ENCODE measurements around the gene TEX35.

Gene TEX35

DNA sequence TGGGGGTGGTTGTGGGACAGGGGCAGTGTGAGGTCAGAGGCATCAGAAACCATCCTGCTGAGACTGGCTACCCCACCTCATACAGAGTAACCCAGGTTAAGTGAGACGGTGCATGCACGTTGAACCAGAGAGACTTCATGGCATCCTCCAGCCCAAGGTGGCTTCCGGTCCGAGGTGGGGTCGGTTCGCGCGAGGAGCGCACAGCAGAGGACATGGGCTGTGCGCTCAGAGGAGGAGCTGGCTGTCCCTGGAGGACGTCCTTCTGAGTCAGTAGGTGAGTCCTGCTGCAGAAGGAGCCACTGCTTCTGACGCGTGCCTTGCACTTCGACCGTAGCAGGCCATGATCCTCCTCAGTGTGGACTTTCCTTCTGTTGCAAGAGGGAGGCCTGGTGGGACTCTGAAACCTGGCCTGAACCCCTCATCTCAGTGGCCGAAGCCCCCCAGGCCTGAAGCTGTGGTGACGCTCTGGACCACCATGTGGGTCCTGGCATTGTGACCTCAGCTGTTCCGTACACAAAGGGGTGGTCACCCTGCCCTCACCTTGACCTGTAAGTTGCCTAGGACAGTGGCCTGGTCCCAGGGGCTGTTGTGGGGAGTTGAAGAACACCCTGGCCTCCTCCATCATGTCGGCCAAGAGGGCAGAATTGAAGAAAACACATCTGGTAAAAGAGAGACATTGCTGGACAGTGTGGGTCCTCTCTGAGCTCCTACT is at the start of gene TEX35:
TSS of gene TEX35 (plus strand) at position 544 of the 712 bp plus-strand sequence. CDS start at position 624, 80 bp downstream.
- no peak for DNase-seq (ENCODE audit: low read depth in 2 of 2)

DNA sequence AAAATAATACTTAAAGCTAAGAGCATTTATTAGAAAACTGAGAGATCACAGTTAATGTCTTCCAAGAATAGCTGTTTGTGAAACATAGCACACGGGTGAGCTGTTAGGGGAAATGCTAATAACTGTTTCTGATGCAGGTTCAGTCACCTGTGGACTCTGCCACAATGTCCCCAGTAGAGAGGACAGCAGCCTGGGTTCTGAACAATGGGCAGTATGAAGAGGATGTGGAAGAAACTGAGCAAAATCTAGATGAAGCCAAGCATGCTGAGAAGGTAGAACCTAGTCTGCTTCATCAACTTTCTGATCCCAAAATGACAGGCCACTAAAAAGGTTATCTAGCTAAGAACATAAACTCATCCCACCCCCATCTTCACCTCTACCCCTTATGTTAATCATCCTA is 48.8 kb upstream of the TEX35 start:
- DNase-seq (ENCODE audit: low read depth in 2 of 2): no peak

DNA sequence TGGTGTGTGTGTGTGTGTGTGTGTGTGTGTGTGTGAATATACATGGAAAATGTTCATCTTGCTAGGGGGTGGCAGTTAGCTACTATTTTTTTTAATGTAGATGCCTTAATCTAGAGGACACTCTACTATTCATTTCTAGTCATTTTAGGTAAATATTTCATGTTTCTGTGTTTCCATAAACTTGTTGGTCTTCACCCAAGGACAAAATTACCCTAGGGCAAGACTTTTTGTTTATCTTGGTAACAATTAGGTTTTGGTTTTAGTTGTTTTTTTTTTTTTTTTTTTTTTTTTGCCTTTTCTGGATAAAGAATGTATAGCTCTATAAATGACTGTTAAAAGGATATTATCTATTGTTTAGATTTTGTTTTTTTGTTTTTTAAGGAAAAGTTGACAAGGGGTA is 48.3 kb upstream of the TEX35 start:
- no peak for DNase-seq (ENCODE audit: low read depth in 2 of 2)

GRCh38 chr1:178465011-178465410 is 47.9 kb upstream of the TEX35 start:
- no peak for DNase-seq (ENCODE audit: low read depth in 2 of 2)

GRCh38 chr1:178467837-178468236 is 45.1 kb upstream of the TEX35 start:
- no peak for DNase-seq (ENCODE audit: low read depth in 2 of 2)

- DNase-seq (ENCODE audit: low read depth in 2 of 2): no peak
Measured at GRCh38 chr1:178470411-178470960, 42.4 kb upstream of the TEX35 start.

- DNase-seq (ENCODE audit: low read depth in 2 of 2): no peak
Measured at GRCh38 chr1:178472531-178472930, 40.4 kb upstream of the TEX35 start.

GRCh38 chr1:178477373-178477772 is 35.5 kb upstream of the TEX35 start:
- no peak for DNase-seq (ENCODE audit: low read depth in 2 of 2)

- no peak for DNase-seq (ENCODE audit: low read depth in 2 of 2)
Measured at GRCh38 chr1:178477841-178478240, 35.1 kb upstream of the TEX35 start.

DNA sequence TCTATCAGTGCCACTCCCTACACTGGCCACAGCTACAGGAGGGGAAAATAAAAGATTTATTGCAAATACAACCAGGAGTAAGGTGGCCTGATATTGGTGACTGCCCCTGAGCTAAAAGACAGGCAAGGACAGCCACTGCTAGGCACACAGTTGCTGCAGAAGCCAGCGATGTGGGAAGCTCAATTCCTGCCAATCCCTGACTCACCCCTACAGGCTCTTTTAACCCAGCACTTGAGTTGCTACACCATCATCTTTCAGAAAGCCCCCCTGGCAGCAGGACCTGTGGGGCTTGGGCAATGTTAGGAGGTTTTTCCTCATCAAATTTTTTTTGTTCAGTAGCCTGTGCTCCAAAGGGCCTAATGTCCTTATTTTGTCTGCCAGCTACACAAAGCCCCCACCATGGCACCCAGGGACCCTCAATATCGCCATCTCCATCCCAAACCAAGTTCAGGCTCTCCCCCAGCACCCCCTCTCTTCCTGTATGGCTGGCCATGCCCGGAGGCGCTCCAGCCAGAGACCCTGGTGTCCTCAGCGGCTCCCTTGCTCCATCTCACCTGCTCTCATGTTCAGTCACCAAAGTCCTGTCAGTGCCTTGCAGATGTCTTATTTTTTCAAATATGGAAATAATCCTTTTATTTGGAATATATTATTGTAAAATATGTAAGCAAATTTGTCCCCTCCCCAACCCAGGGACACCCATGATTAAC is 29.5 kb upstream of the TEX35 start:
- DNase-seq (ENCODE audit: low read depth in 2 of 2): no peak

- DNase-seq (ENCODE audit: low read depth in 2 of 2): no peak
Measured at GRCh38 chr1:178484698-178485225, 28.1 kb upstream of the TEX35 start.

DNA sequence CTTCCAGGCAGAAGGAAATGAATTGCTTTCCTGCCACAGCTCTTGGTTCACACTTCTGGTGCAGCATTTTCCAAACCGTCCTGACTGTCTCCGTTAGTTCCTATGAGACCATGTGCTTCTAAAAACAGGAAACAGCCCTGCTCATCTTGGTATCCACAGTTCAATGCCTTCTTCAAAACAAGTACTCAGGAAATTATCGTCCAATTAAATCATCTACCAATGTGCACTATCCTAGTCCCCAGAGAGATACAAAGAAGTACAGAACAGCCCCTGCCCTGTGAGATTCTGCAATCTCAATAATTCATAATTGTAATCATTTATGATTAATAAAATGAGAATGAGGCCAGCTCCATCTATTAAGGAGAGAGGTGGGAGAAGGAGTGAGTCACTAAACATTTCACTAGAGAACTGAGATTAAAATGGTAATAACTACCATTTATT is 27.3 kb upstream of the TEX35 start:
- DNase-seq (ENCODE audit: low read depth in 2 of 2): no peak

GRCh38 chr1:178486100-178487069 is 26.5 kb upstream of the TEX35 start:
- no peak for DNase-seq (ENCODE audit: low read depth in 2 of 2)

GRCh38 chr1:178487070-178487615 is 25.8 kb upstream of the TEX35 start:
- DNase-seq (ENCODE audit: low read depth in 2 of 2): no peak

DNA sequence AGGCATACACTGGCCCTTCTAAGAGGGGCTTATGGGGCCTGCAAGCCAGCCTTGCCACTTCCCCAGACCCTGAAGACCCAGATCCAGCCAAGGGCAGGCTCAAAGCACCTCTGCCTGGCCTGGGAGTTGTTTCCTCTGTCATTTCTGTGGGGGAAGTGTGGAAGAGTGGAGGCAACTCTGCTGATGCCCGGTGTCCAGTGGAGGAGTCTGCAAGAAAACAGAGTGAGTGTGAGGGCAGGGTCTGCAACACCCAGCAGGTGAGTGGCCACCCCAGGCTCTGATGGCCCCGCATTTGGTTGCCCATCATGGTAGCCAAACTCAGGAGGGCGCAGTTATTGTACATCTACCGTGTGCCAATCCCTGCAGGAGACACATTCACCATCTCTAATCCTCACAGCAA is 24.5 kb upstream of the TEX35 start:
- DNase-seq (ENCODE audit: low read depth in 2 of 2): no peak

GRCh38 chr1:178489399-178489798 is 23.5 kb upstream of the TEX35 start:
- DNase-seq (ENCODE audit: low read depth in 2 of 2): no peak

DNA sequence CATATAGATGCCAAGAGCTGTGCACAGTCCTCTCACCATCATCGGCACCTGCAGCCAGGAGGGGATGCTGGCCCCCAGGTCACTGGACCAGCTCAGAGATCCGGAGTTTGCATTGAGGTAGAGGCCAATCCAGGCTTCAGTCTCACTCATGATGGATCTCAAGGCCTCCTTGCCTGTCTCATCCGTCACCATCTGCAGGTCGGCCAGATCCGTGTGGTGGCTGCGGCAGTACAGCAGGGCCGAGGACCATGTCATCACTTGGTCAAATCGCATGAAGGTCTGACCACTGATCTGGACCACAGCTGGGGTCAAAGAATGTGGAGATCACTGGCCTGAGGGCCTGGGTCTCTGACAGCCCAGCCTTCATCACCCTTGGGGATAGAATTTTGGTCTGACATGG is 22.8 kb upstream of the TEX35 start:
- no peak for DNase-seq (ENCODE audit: low read depth in 2 of 2)

DNA sequence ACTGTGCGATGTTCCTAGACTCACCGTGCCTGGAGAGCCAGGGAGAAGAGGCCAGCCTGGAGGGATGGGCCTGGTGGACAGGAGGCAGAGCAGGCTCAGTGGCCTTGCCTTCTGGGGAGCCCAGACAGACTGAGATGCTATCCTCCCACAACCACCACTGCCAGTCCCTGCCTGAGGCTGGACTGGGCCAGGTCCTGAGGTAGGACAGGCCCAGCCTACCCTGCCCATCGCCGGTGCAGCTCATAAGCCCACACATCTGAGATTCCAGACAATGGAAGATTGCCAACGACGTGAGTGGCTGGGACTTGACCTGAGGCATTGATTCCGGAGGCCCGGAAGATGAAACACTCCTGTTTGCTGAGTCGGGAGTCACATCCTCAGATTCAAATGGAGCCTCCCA is 21.9 kb upstream of the TEX35 start:
- no peak for DNase-seq (ENCODE audit: low read depth in 2 of 2)

GRCh38 chr1:178491721-178492120 is 21.2 kb upstream of the TEX35 start:
- no peak for DNase-seq (ENCODE audit: low read depth in 2 of 2)

GRCh38 chr1:178492341-178492740 is 20.6 kb upstream of the TEX35 start:
- DNase-seq (ENCODE audit: low read depth in 2 of 2): no peak

DNA sequence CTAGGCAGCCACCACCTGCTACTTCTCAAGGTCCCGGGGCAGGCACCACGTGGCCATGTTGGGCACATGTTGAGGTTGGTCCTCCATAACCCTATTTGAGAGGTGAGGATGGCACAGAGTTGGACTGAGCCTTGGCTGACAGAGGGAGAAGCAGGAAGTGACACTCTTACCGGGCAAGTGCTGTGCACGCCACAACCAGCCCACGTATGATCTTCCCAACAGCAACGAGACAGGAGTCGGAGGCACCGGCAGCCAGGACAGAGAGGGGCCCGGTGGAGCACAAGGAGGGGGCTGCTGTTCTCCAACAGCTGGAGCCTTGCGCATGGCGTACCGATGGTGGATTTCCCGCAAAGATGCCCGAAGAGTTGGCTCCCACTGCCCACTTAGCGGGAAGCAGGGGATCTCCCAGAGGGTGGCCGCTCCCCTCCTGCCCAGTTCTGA is 19.6 kb upstream of the TEX35 start:
- no peak for DNase-seq (ENCODE audit: low read depth in 2 of 2)
